SK-N-SH treated with all-trans-retinoic acid at 6 μM for 48 hours (cell line): Measurements from ENCODE around the gene MRPL51.

ENCODE experiments used
- ARNTL ChIP-seq: fragments of 450-650 bp; formaldehyde crosslinking; IDR thresholded peaks from 2 replicates; pipeline ENCODE4 v1.5.0; 2020; ENCODE audit warnings: low read depth, mild to moderate bottlenecking, moderate library complexity, borderline replicate concordance
- RARB ChIP-seq: fragments of 250-450 bp; sonication (Bioruptor Pico); IDR thresholded peaks from 2 replicates; pipeline ENCODE4 v1.8.0; 2021; ENCODE audit warnings: mild to moderate bottlenecking, moderate library complexity
- TOX ChIP-seq: fragments of 250-450 bp; sonication (Bioruptor Pico); IDR thresholded peaks from 2 replicates; pipeline ENCODE4 v1.8.0; 2021; ENCODE audit warnings: mild to moderate bottlenecking, moderate library complexity, borderline replicate concordance
- ZC3H10 ChIP-seq: fragments of 250-450 bp; sonication (Bioruptor Pico); IDR thresholded peaks from 2 replicates; pipeline ENCODE4 v1.5.1; 2021; ENCODE audit warnings: mild to moderate bottlenecking, moderate library complexity
- ZFP3 ChIP-seq: fragments of 250-450 bp; sonication (Bioruptor Pico); IDR thresholded peaks from 2 replicates; pipeline ENCODE4 v1.5.0; 2020; ENCODE audit warnings: mild to moderate bottlenecking, moderate library complexity
- ZFP30 ChIP-seq: fragments of 450-650 bp; formaldehyde crosslinking; IDR thresholded peaks from 2 replicates; pipeline ENCODE4 v1.5.0; 2022; ENCODE audit warnings: mild to moderate bottlenecking, moderate library complexity
- ZNF565 ChIP-seq: fragments of 450-650 bp; formaldehyde crosslinking; conservative IDR thresholded peaks from 2 replicates; pipeline ENCODE4 v1.5.0; 2020; ENCODE audit warnings: low read depth, mild to moderate bottlenecking, moderate library complexity
- ZNF8 ChIP-seq: fragments of 450-650 bp; formaldehyde crosslinking; IDR thresholded peaks from 2 replicates; pipeline ENCODE4 v1.5.0; 2020; ENCODE audit warnings: mild to moderate bottlenecking, moderate library complexity
- TF ChIP-seq, protein P1 (sequence below): fragments of 250-450 bp; sonication (Bioruptor Pico); IDR thresholded peaks from 2 replicates; pipeline ENCODE4 v1.8.0; 2020; ENCODE audit warnings: mild to moderate bottlenecking, moderate library complexity, borderline replicate concordance
- TF ChIP-seq, protein P2 (sequence below): fragments of 250-450 bp; sonication (Bioruptor Pico); IDR thresholded peaks from 2 replicates; pipeline ENCODE4 v1.5.0; 2020; ENCODE audit warnings: mild to moderate bottlenecking, moderate library complexity
- TF ChIP-seq, protein P3 (sequence below): fragments of 250-450 bp; sonication (Bioruptor Pico); IDR thresholded peaks from 2 replicates; pipeline ENCODE4 v1.5.1; 2020; ENCODE audit warnings: low read depth, mild to moderate bottlenecking, moderate library complexity

- TF ChIP-seq TOX (CRISPR knock-in tag) (no peak), ZFP3 (no peak), RARB (CRISPR knock-in tag) (no peak), ZNF565 (CRISPR knock-in tag) (no peak), ARNTL (no peak), ZFP30 (CRISPR knock-in tag) (no peak), ZC3H10 (CRISPR knock-in tag) (no peak), ZNF8 (no peak)
- TF ChIP-seq, protein P1, sequence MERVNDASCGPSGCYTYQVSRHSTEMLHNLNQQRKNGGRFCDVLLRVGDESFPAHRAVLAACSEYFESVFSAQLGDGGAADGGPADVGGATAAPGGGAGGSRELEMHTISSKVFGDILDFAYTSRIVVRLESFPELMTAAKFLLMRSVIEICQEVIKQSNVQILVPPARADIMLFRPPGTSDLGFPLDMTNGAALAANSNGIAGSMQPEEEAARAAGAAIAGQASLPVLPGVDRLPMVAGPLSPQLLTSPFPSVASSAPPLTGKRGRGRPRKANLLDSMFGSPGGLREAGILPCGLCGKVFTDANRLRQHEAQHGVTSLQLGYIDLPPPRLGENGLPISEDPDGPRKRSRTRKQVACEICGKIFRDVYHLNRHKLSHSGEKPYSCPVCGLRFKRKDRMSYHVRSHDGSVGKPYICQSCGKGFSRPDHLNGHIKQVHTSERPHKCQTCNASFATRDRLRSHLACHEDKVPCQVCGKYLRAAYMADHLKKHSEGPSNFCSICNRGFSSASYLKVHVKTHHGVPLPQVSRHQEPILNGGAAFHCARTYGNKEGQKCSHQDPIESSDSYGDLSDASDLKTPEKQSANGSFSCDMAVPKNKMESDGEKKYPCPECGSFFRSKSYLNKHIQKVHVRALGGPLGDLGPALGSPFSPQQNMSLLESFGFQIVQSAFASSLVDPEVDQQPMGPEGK (CRISPR knock-in tag): no peak
- TF ChIP-seq, protein P2, sequence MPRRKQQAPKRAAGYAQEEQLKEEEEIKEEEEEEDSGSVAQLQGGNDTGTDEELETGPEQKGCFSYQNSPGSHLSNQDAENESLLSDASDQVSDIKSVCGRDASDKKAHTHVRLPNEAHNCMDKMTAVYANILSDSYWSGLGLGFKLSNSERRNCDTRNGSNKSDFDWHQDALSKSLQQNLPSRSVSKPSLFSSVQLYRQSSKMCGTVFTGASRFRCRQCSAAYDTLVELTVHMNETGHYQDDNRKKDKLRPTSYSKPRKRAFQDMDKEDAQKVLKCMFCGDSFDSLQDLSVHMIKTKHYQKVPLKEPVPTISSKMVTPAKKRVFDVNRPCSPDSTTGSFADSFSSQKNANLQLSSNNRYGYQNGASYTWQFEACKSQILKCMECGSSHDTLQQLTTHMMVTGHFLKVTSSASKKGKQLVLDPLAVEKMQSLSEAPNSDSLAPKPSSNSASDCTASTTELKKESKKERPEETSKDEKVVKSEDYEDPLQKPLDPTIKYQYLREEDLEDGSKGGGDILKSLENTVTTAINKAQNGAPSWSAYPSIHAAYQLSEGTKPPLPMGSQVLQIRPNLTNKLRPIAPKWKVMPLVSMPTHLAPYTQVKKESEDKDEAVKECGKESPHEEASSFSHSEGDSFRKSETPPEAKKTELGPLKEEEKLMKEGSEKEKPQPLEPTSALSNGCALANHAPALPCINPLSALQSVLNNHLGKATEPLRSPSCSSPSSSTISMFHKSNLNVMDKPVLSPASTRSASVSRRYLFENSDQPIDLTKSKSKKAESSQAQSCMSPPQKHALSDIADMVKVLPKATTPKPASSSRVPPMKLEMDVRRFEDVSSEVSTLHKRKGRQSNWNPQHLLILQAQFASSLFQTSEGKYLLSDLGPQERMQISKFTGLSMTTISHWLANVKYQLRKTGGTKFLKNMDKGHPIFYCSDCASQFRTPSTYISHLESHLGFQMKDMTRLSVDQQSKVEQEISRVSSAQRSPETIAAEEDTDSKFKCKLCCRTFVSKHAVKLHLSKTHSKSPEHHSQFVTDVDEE (CRISPR knock-in tag): no peak
- TF ChIP-seq, protein P3, sequence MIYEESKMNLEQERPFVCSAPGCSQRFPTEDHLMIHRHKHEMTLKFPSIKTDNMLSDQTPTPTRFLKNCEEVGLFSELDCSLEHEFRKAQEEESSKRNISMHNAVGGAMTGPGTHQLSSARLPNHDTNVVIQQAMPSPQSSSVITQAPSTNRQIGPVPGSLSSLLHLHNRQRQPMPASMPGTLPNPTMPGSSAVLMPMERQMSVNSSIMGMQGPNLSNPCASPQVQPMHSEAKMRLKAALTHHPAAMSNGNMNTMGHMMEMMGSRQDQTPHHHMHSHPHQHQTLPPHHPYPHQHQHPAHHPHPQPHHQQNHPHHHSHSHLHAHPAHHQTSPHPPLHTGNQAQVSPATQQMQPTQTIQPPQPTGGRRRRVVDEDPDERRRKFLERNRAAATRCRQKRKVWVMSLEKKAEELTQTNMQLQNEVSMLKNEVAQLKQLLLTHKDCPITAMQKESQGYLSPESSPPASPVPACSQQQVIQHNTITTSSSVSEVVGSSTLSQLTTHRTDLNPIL (CRISPR knock-in tag): no peak
These were observed 40.0 kb downstream of the MRPL51 start for GRCh38 chr12:6452944-6453630.
